HG03565 (cell line): ENCODE data around the gene PHF21A.

Source experiments
- ATAC-seq: cut with Tn5 transposase; IDR thresholded peaks from one replicate; pipeline ENCODE4 v1.9.1; 2021; ENCODE audit warnings: mild to moderate bottlenecking, moderate library complexity; ENCODE audit not compliant: unreplicated experiment

PHF21A gene

GRCh38 chr11:46121301-46121723 is at the start of gene PHF21A:
Gene PHF21A (minus strand): TSS chr11:46121454. CDS start chr11:46084219, 37,235 bp downstream.
- ATAC-seq = peak; percentile 44

GRCh38 chr11:46170797-46171196 is 49.5 kb upstream of the PHF21A start:
- ATAC-seq = no peak

- ATAC-seq = no peak
Measured at GRCh38 chr11:46162700-46163099, 41.4 kb upstream of the PHF21A start.

- no peak for ATAC-seq
Measured at GRCh38 chr11:46161201-46161600, 39.9 kb upstream of the PHF21A start.

DNA sequence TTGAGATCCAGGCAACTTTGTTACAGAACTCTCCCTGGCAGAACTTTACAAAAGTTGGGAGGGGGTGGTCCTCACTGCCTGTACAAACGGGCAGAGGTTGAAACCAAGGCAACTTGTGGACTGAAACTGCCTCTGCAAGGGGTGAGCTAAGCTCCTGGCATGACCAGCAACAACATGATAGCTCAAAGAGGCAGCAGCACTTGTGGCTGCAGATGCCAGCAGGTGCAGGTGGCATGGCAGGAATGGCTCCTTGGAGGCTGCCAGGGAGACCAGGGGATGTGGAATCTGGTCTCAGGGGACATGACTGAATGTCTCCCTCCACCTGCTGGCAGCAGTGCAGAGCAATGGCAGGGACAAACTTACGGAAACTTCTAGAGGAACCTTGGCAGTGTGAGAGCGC is 38.8 kb upstream of the PHF21A start:
- ATAC-seq = no peak

- ATAC-seq = no peak
Measured at GRCh38 chr11:46159680-46160079, 38.4 kb upstream of the PHF21A start.

DNA sequence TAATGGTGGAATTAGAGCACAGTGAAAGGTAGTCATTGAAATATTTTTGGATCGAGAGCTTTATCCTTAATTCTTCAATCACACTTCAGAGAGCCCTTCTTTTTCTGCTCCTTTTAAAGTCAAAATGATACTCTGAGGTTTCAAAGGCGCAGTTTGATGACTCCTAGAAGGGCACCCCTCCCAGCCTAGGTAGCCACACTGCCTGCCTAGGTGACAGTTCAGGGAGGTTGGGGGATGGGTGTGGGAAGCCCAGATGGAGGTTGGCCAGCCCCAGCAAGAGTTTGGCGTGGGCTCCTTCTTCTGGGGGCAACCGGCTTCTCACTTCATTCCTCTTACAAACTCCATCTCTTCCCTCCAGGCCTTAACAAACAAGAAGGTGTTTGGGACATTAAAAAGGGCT is 28.6 kb upstream of the PHF21A start:
- no peak for ATAC-seq

- no peak for ATAC-seq
Measured at GRCh38 chr11:46149342-46149741, 28.1 kb upstream of the PHF21A start.

GRCh38 chr11:46144741-46145140 is 23.5 kb upstream of the PHF21A start:
- no peak for ATAC-seq

DNA sequence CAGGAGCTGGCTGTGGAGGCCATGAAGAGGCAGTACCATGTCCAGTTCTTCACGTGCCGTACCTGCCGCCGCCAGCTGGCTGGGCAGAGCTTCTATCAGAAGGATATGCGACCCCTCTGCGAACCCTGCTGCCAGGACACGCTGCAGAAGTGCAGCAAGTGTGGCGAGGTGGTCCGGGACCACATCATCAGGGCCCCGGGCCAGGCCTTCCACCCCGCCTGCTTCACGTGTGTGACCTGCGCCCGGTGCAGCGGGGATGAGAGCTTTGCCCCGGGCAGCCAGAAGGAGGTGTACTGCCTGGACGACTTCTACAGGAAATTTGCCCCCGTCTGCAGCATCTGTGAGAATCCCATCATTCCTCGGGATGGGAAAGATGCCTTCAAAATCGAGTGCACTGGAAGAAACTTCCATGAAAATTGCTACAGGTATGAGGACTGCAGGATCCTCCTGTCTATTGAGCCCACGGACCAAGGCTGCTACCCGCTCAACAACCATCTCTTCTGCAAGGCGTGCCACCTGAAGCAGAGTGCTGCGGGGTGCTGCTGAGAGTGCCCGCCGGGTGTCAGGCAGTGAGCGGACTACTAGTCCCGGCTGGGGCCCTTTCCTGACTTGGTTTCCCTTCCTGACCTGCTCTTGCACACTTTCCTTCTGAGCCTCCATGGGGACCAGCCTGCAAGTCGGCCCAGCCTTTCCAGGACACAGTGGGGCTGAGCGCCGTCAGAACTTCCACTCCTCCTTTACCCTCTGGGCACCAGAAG is 22.0 kb upstream of the PHF21A start:
- ATAC-seq = no peak

GRCh38 chr11:46142561-46142960 is 21.3 kb upstream of the PHF21A start:
- ATAC-seq = no peak

DNA sequence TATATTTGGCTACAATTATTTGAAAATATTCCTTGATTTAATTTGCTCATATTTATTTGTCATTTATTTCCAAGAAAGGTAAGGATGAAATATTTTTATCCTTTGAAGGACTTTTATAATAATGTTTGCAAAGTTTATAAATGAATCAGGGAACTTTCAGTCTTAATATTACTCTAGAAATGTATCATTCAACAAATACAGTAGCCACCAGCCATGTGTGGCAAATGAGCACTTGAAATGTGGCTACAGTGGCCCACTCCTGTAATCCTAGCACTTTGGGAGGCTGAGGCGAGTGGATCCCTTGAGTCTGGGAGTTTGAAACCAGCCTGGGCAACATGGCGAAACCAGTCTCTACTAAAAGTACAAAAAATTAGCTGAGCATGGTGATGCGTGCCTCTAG is 20.3 kb upstream of the PHF21A start:
- no peak for ATAC-seq

DNA sequence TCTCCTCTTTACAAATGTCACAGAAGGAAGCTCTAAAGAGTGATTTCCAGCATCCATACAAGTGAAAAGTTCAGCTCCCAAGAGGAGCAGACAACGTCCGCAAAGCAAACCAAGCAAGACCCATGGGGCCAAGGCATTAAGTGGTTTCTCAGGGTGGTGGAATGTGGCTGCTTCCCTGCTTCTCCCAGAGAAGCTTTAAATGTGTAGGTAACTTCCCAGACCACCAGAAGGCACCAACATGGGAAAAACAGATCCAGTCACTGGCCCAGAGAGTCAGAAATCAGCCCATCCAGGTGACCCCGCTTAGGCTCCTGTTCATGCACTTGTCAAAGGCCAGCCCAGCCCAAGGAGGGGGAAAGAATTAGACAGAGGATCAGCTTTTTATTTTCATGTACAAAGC is 13.3 kb upstream of the PHF21A start:
- no peak for ATAC-seq

DNA sequence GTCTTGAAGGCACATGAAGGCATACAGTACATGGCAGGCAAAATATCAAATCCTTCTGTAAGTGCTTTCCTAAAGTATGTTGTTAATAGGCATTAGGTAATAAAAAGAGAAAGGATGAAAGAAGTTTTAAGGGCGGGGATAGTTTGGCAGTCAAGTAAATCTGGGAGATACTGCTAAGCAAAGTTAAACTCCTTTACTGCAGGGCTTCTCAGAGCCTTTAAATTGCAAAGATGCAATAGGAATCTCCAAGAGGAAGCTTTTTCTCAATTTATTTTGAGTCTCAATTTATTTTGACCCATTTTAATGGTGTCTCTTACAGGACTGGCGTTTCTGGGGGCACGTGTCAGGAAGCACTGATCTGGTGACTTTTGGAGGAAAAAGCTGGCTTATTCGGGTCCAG is 12.8 kb upstream of the PHF21A start:
- no peak for ATAC-seq

DNA sequence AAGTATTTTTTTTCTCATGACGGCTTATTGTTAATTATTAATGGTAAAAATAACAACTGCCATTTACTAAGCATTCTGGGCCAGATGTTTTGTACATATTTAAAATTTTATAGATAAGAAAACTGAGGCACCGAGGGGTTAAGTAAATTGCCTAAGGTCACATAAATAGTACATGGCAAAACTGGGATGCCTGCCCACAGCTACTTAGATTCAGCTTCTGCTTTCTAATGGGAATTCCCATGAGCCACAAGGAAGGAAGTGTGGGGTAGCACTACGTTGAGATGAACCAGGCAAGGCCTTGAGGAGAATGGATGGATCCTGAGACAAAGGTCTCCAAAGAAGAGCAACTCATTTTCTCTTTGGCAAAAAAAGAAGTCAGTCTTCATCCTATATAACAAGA is 11.9 kb upstream of the PHF21A start:
- no peak for ATAC-seq

- ATAC-seq = no peak
Measured at GRCh38 chr11:46130286-46130940, 9.2 kb upstream of the PHF21A start.

DNA sequence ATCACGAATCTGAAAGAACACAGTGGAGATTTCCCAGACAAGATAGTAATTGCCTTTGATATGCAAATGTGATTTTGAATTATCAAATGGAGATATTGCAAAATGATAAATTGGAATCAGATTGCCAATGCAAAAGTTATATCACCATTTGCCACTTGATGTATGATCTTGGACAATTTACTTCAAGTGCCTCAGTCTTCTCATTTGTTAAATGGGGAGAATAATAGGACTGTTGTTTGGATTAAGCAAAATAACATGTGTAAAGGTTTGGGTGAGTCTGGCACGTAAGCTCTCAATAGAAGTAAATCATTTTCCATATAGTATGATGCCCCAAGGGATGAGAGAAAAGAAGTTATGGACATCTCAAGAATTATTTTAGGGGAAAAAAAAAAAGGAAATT is 7.9 kb upstream of the PHF21A start:
- no peak for ATAC-seq

GRCh38 chr11:46127150-46127638 is 5.9 kb upstream of the PHF21A start:
- ATAC-seq = peak; percentile 68

DNA sequence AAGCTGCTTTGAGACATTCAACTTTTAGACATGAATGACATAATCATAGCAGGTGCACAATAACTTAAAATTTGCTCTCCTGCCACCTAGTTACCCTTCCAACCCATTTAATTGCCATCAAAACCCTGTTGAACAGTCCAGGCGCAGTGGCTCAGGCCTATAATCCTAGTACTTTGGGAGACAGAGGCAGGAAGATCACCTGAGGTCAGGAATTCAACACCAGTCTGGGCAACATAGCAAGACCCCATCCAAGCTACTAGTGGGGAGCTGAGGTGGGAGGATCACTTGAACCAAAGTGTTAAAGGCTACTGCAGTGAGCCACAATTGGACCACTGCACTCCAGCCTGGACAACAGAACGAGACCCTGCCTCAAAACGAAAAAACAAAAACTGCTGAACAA is 4.0 kb upstream of the PHF21A start:
- ATAC-seq = no peak

GRCh38 chr11:46122945-46123715 is 1.9 kb upstream of the PHF21A start:
- no peak for ATAC-seq

DNA sequence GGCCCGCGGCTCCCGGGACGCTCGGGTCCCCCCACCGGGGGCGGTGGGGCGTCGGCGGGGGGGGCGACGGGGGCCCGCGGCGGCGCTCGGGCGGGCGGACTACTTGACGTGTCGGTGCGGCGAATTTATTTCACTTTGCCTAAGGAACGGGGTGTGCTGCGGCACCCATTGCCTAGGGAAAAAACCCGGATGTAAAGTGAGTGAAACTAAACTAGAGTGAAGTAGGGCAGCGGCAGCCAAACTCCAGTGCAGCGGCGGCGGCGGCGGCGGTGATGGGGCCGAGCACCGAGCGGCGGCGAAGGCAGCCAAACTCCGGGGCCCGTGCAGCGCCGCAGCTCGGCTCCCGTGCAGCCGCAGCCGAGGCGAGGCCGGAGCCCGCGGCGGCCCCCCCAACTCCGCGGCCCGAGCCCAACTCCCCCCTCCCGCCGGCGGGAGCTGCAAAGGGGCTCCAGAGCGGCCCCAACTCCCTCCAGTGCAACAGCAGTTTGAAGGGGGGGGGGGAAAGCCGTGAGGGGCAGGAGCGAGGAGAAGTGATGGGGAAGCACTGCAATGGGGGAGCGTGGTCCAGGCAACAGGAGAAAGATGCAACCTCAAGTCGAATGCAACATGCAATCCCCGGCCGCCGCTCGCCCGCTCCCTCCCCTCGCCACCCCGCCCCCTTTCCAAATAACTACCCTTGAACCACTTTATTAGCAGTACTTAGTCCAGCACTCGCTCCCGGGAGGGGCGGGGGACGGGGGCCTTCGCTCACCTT is 647 bp upstream of the PHF21A start:
- ATAC-seq = peak; percentile 38
